OCI-LY1 (cell line): ENCODE data around the gene RAX.
"Not testable (repeated sequence)": the region's sequence is repeated elsewhere in the genome, so short reads cannot be mapped to it uniquely, and the experiment has no call there.

Experiments used
- H2AFZ ChIP-seq: fragments of 200-600 bp; sonication (generic), shearing (Covaris generic); 2 replicates; pipeline ENCODE4 v1.6.0; 2014; ENCODE audit warnings: antibody characterized with exemption, mild to moderate bottlenecking, low read length
- H3F3A ChIP-seq: fragments of 200-600 bp; sonication (generic), shearing (Covaris generic); 2 replicates; pipeline ENCODE4 v1.6.0; 2014; ENCODE audit warnings: mild to moderate bottlenecking, antibody characterized with exemption, low read length, moderate library complexity; ENCODE audit not compliant: insufficient read depth
- H3K27ac ChIP-seq: fragments of 200-600 bp; sonication (generic); 2 replicates; pipeline ENCODE4 v1.5.1; 2014; ENCODE audit warnings: low read length, mixed run types, mild to moderate bottlenecking, low read depth; ENCODE audit not compliant: poor library complexity, severe bottlenecking
- H3K27me3 ChIP-seq: fragments of 200-600 bp; sonication (generic); 2 replicates; pipeline ENCODE4 v1.6.0; 2014; ENCODE audit warnings: antibody characterized with exemption, mild to moderate bottlenecking, low read length, moderate library complexity; ENCODE audit not compliant: insufficient read depth
- H3K36me3 ChIP-seq: fragments of 200-600 bp; sonication (generic); 2 replicates; pipeline ENCODE4 v1.6.1; 2014; ENCODE audit warnings: mild to moderate bottlenecking, antibody characterized with exemption, low read length, moderate library complexity, mixed read lengths; ENCODE audit not compliant: insufficient read depth
- H3K4me1 ChIP-seq: fragments of 200-600 bp; sonication (generic); 2 replicates; pipeline ENCODE4 v1.5.1; 2014; ENCODE audit warnings: mild to moderate bottlenecking, low read length, moderate library complexity; ENCODE audit not compliant: insufficient read depth, severe bottlenecking
- H3K4me2 ChIP-seq: fragments of 200-600 bp; sonication (generic), shearing (Covaris generic); 2 replicates; pipeline ENCODE4 v1.6.1; 2014; ENCODE audit warnings: low read length
- H3K4me3 ChIP-seq: fragments of 200-600 bp; sonication (generic); 2 replicates; pipeline ENCODE4 v1.5.1; 2014; ENCODE audit warnings: low read length, low read depth, mild to moderate bottlenecking, mixed read lengths; ENCODE audit not compliant: poor library complexity, severe bottlenecking
- H3K79me2 ChIP-seq: fragments of 200-600 bp; shearing (Covaris generic); 2 replicates; pipeline ENCODE4 v1.6.1; 2016; ENCODE audit warnings: mixed run types, low read length, mixed read lengths; ENCODE audit not compliant: insufficient read depth
- H3K9ac ChIP-seq: fragments of 200-600 bp; sonication (generic), shearing (Covaris generic); 2 replicates; pipeline ENCODE4 v1.6.1; 2014; ENCODE audit warnings: mild to moderate bottlenecking, low read length, mixed read lengths
- H3K9me2 ChIP-seq: fragments of 200-600 bp; sonication (generic), shearing (Covaris generic); 2 replicates; pipeline ENCODE4 v1.6.1; 2014; ENCODE audit warnings: low read depth, mild to moderate bottlenecking, low read length, mixed read lengths
- H3K9me3 ChIP-seq: fragments of 200-600 bp; shearing (Covaris generic); 2 replicates; pipeline ENCODE4 v1.6.1; 2014; ENCODE audit warnings: low read length, mixed read lengths
- H4K20me1 ChIP-seq: fragments of 200-600 bp; sonication (generic), shearing (Covaris generic); 2 replicates; pipeline ENCODE4 v1.6.0; 2016; ENCODE audit warnings: mild to moderate bottlenecking, low read length; ENCODE audit not compliant: insufficient read depth
- CTCF ChIP-seq: fragments of 200-600 bp; sonication (generic), shearing (Covaris generic); IDR thresholded peaks from 2 replicates; pipeline ENCODE4 v1.5.1; 2017; ENCODE audit warnings: mild to moderate bottlenecking, antibody characterized with exemption, low read length, moderate library complexity, mixed read lengths
- EZH2 ChIP-seq: fragments of 200-600 bp; sonication (generic), shearing (Covaris generic); IDR thresholded peaks from 2 replicates; pipeline ENCODE4 v1.8.0; 2017; ENCODE audit warnings: borderline replicate concordance, mixed run types, mild to moderate bottlenecking, antibody characterized with exemption, low read length, moderate library complexity, mixed read lengths

RAX gene

GRCh38 chr18:59264121-59264571, 9.1 kb downstream of the RAX start:
- Histone ChIP-seq H3K79me2 (no peaks in the 10 kb centered on the region), H3K27me3 (0 out of 2 replicates have a peak, but pooled peaks cover 3% of the 10 kb centered on the region), H3K9ac (no peak overlapping the region), H3K9me3 (no peaks in the 10 kb centered on the region), H3K27ac (no peak overlapping the region), H3K4me1 (no peaks in the 10 kb centered on the region), H2AFZ (no peak overlapping the region), H3K4me3 (no peak overlapping the region), H3F3A (no peaks in the 10 kb centered on the region), H3K4me2 (no peak overlapping the region), H4K20me1 (no peaks in the 10 kb centered on the region), H3K36me3 (no peaks in the 10 kb centered on the region), H3K9me2 (no peaks in the 10 kb centered on the region)
- TF ChIP-seq CTCF (no peak), EZH2 (no peak)

- Histone ChIP-seq H3K79me2 (no peaks in the 10 kb centered on the region), H3K4me3 (no peak overlapping the region), H3K4me2 (no peak overlapping the region), H3K27ac (no peak overlapping the region), H3K4me1 (no peaks in the 10 kb centered on the region), H3K9ac (no peak overlapping the region), H3K36me3 (no peaks in the 10 kb centered on the region), H4K20me1 (no peaks in the 10 kb centered on the region), H3F3A (no peaks in the 10 kb centered on the region), H3K27me3 (0 out of 2 replicates have a peak, but pooled peaks cover 3% of the 10 kb centered on the region), H3K9me2 (no peaks in the 10 kb centered on the region), H2AFZ (no peak overlapping the region), H3K9me3 (no peaks in the 10 kb centered on the region)
- TF ChIP-seq CTCF (no peak), EZH2 (no peak)
Observed at GRCh38 chr18:59263661-59264060, 9.6 kb downstream of the RAX start.

- H3K4me2 ChIP-seq, H3K4me1 ChIP-seq, H4K20me1 ChIP-seq, H3K79me2 ChIP-seq, H3K9me2 ChIP-seq, H3K36me3 ChIP-seq, H3K27ac ChIP-seq, H3K27me3 ChIP-seq, H3K9me3 ChIP-seq, H3K9ac ChIP-seq, H3F3A ChIP-seq, H3K4me3 ChIP-seq, H2AFZ ChIP-seq: not testable (repeated sequence)
Observed at GRCh38 chr18:59262243-59262642, 11.0 kb downstream of the RAX start.

GRCh38 chr18:59261842-59262241, 11.4 kb downstream of the RAX start:
- not testable (repeated sequence) for H3K9me2 ChIP-seq, H3K9me3 ChIP-seq, H2AFZ ChIP-seq, H3K36me3 ChIP-seq, H3K4me3 ChIP-seq, H3K79me2 ChIP-seq, H3F3A ChIP-seq, H3K27ac ChIP-seq, H4K20me1 ChIP-seq, H3K4me2 ChIP-seq, H3K4me1 ChIP-seq, H3K27me3 ChIP-seq, H3K9ac ChIP-seq

- H3K9me2 ChIP-seq, H3F3A ChIP-seq, H2AFZ ChIP-seq, H3K27me3 ChIP-seq, H3K9ac ChIP-seq, H3K4me2 ChIP-seq, H3K4me3 ChIP-seq, H3K79me2 ChIP-seq, H4K20me1 ChIP-seq, H3K36me3 ChIP-seq, H3K4me1 ChIP-seq, H3K27ac ChIP-seq, H3K9me3 ChIP-seq: not testable (repeated sequence)
Observed at GRCh38 chr18:59255491-59255890, 17.8 kb downstream of the RAX start.
